Cerebellar nuclear complex (tissue), 1 donor: ENCODE results near the gene RMDN2.
"Not testable (repeated sequence)": the region's sequence is repeated elsewhere in the genome, so short reads cannot be mapped to it uniquely, and the experiment has no call there.

Experiments
- DNase-seq, 2 experiments: peaks; one replicate each; lab custom pipeline; 2025; lab: John Stamatoyannopoulos, UW

Gene RMDN2

DNA sequence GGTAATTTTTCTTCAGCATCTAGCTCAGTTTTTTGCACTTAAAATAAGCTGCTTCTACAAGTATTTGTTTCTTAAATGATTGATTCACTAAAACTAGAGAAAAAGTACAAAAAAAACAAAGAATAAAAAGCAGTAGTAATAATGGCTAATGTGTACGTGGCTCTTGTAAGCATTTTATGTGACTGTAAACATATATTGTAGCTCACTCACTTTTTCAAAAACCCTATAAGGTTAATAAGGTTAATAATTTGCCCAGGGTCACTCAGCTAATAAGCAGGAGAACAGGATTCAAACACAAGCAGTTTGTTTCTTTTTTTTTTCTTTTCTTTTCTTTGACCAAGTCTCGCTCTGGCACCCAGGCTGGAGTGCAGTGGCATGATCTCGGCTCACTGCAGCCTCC lies 67.5 kb downstream of the RMDN2 start:
- DNase-seq = no peak

DNA sequence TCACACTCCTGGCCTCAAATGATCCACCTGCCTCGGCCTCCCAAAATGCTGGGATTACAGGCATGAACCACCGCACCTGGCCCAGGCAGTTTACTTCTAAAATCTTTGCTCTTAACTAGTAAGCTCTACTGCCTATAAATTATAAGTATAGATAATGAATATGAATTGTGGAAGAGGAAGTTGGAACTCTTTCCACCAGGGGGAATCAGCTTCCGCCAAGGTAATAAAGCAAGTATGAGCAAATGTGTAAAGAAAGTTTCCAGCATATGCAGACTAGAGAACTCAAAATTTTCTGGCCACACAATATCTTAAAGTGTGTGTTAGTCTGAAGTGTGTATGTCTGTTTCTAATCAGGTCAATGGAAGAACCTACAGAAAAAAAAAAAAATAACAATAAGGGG lies 68.1 kb downstream of the RMDN2 start:
- DNase-seq = no peak

DNA sequence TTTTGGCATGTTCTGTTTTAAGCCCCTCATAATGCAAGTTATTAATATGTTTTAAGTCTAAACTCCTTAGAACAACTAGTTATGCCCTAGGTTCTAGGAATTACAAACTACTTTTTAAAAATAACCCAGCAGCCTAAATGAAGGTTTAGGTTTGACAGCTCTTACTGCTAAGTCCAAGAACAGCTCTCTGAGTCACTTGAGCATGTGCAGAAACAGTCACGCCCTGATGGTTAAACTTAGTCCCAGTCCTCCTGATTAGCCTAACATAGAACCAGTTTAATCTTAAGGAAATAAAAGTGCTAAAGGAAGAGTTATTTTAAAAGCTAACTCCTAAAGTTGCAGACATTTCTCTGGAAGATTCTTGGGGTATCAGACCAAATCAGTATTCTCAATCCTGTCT lies 72.5 kb downstream of the RMDN2 start:
- no peak for DNase-seq

DNA sequence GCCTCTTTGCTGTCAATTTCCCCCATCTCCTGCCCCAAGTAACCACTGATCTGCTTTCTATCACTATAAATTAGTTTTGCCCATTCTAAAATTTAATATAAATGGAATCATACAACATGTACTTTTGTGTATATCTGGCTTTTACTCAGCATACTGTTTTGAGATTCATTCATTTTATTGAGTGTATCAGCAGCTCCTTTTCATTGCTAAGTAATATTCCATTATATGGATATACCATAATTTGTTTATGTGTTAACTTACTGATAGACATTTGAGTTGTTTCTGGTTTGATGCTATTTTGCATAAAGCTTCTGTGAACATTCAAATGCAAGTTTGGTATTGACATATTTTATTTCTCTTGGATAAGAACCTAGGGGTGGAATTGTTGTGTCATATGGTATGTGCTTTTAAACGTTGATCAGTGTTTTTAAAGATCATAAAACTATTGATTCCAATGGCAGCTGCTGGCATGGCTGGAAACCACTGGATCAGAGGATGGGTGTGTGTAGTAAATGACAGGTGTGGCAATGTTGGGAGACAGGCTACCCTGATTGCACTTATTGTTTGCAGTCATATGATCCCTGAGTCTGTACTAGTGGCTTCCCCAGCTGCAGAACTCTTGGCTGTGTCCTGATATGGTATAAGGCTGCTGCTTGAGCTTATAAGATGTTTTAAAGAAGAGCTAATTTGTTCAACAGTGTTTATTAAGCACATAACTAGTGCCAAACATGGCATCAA lies 75.6 kb downstream of the RMDN2 start:
- DNase-seq = no peak

DNA sequence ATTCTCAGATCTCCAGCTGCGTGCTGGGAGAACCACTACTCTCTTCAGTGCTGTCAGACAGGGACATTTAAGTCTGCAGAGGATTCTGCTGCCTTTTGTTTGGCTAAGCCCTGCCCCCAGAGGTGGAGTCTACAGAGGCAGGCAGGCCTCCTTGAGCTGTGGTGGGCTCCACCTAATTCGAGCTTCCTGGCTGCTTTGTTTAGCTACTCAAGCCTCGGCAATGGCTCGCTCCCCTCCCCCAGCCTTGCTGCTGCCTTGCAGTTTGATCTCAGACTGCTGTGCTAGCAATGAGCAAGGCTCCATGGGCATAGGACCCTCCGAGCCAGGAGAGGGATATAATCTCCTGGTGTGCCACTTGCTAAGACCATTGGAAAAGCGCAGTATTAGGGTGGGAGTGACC lies 85.1 kb downstream of the RMDN2 start:
- not testable (repeated sequence) for DNase-seq

DNA sequence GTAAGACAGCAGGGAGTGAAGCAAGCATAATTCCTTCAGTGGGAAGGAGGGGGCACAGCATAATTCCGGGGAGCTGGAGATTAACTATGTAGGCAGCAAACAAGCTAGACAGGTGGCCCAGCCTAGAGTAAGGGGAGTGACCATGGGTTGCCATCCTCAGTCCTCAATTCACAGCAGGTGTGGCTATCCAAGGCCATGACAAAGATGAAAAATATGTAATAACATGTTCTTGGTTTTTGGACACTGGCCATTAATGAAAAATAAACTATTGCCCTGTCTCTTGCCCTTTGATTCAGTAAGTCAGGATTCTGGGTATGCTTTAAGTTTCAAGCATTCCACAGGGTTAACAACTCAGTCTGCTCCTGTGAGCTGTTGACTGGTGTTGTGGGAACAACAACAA lies 85.9 kb downstream of the RMDN2 start:
- DNase-seq = no peak

DNA sequence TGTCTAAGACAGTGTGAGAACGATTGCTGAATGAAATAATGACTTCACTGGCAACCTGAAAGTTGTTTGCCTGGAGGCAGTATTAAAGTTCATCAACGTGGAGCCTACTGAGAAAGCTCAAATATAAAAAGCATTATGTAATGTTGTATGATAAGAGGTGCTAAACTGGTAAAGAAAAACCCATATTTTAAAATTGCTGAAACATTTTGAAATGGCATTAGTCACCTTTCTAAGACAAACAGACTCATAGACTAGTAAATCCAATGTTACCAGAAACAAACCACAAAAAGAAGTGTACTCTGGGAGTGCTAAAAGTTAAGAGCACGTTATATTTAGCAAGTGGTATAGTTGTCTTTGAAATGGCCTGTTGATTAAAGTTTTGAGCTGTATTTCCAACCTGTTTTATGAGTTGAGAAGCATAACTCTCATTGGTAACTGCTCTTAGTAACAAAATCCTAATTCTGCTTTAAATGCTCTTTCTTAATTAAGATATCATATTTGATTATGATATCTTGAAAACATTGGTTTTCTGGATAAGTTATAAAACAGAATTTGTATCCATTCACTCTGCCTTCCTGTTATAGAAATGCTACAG lies 88.2 kb downstream of the RMDN2 start:
- no peak for DNase-seq

DNA sequence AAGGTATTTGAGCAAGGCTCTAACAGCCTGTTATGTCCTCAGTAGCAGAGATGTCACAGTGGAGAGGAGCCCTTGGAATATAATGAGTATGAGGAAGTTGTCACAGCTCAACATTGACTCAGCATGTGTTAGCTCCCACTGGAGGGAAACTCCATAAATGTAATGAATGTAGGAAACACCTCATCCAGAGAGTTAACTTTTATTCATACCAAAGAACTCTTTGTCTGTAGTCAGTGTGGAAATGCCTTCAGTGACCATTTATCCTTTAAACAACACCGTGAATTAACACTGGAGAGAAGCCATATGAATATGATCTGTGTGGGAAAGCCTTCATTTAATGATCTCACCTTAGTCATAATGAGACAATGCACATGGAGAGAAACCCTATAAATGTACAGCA lies 91.1 kb downstream of the RMDN2 start:
- no peak for DNase-seq

DNA sequence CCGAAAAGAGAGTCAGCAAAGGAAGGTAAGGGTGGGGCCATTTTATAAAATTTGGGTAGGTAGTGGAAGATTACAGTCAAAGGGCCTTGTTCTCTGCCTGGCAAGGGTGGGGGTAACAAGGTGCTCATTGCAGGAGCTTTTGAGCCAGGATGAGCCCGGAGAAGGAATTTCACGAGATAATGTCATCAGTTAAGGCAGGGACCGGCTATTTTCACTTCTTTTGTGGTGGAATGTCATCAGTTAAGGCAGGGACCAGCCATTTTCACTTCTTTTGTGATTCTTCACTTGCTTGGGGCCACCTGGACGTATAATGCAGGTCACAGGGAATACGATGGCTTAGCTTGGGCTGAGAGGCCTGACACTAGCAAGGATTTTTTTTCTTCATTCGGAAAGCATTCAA lies 92.7 kb downstream of the RMDN2 start:
- no peak for DNase-seq

DNA sequence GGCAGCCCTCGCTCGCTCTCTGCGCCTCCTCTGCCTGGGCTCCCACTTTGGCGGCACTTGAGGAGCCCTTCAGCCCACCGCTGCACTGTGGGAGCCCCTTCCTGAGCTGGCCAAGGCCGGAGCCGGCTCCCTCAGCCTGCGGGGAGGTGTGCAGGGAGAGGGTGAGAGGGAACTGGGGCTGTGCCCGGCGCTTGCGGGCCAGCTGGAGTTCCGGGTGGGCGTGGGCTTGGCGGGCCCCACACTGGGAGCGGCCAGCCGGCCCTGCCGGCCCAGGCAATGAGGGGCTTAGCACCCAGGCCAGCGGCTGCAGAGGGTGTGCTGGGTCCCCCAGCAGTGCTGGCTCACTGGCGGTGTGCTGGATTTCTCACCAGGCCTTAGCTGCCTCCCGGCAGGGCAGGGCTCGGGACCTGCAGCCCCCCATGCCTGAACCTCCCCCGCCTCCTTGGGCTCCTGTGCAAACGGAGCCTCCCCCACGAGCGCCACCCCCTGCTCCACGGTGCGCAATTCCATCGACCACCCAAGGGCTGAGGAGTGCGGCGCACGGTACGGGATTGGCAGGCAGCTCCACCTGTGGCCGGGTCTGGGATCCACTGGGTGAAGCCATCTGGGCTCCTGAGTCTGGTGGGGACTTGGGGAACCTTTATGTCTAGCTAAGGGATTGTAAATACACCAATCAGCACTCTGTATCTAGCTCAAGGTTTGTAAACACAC lies 95.4 kb downstream of the RMDN2 start:
- DNase-seq = not testable (repeated sequence)

DNA sequence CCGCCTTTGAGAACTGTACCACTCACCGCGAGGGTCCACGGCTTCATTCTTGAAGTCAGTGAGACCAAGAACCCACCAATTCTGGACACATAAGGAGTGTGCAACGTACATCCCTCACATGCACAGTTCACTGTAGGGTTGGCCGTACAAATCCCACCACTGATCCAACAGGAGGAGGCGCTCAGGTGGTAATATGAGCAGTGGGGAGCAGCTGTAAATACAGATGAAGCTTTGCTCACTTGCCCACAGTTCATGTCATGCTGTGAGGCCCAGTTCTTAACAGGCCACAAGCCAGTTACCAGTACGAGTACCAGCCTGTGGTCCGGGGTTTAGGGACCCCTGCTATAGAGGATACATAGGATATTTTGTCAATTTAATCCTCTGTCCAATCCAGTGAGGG lies 96.5 kb downstream of the RMDN2 start:
- DNase-seq = no peak

DNA sequence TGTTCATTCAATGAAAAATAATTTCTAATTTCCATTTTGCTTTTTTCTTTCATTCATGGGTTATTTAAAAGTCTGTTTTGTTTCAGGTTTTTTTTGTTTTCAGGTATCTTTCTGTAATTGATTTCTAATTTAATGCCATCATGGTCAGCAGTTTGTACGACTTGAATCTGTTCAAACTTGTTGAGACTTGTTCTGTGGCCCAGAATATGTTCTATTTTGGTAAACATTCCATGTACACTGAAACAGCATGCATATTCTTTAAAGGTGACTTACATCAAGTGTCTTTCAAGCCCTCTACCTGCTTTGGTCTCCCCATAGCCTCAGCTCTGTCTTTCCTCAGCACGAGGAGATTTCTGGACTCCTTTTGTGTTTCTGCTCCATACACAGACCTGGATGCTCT lies 101.8 kb downstream of the RMDN2 start:
- DNase-seq = no peak

DNA sequence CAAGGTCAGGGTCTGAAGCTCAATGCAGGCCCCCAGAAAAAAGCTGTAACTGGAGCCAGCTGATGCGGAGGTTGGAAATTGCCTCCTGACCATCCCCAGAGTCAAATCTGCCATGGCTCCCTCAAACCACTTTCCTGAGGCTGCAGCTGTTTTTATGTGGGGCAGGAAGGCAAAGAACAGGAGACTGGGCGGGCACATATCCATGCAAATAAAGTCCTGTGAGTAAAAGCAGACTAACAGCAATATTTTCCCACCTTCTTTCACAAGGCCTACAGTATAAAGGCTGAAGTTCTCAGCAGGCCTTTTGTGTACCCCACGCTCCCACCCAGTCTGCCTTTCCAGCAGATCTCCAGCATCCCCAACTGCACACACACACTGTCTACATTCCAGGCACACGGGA lies 103.7 kb downstream of the RMDN2 start:
- DNase-seq = no peak

DNA sequence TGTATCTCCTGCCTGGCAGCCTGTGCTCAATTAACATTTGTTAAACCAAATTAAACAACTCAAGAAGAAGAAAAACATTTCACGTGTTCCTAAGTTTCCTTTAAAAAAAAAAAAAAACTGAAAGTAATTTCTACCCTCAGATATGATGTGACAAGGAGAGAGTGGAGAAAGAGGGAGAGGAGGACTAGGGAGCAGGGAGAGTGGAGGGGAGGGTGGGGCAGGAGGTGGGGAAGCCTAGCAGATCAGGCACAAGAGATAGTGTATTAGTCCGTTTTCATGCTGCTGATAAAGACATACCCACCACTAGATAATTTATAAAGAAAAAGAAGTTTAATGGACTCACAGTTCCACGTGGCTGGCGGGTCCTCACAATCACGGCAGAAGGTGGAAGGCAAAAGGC lies 104.4 kb downstream of the RMDN2 start:
- DNase-seq = no peak

DNA sequence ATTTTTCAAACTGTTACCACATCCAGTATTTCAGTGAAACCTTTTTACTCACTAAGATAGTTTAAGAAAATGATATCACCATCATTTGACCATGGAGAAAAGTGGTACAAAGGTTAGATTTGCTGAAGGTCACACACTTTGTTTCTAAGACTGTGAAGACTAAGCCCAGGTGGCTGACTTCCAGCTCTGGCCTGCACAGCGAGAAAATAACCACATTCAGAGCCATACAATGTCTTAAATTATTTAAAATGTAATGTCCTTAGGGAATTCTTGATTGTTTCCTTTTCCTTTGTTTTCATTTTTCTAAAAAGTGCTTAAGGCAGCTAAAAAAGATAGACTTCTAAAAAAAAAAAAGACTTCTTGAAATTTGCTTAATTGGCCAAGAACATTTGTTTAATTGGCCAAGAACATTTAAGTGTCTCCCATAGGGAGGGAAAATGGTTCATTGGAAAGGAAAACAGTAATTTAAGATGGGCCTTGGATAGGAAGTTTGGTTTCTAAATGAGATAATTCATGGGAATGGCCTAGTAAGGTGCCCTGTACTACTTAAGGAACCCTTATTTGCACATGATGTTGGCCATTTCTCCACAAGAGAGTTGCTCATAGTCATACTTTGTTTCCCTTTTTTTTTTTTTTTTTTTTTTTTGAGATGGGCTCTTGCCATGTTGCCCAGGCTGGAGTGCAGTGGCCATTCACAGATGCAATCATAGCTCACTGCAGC lies 105.7 kb downstream of the RMDN2 start:
- DNase-seq = no peak

DNA sequence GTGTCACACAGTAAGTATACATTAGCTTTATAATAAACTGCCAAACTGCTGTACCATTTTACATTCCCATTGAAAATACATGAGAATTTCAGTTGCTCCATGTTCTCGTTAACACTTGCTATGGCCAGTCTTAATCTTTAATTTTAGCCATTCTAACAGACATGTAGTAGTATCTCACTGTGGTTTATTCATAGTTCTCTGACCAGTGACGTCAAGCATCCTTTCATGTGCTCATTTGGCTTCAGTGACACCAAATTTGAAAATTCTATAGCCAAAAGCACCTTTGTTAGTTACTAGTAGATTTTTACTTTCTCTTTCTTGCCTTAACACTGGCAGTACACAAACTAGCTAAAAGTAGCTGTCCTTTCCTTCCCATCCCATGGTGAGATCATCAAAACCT lies 107.9 kb downstream of the RMDN2 start:
- no peak for DNase-seq

DNA sequence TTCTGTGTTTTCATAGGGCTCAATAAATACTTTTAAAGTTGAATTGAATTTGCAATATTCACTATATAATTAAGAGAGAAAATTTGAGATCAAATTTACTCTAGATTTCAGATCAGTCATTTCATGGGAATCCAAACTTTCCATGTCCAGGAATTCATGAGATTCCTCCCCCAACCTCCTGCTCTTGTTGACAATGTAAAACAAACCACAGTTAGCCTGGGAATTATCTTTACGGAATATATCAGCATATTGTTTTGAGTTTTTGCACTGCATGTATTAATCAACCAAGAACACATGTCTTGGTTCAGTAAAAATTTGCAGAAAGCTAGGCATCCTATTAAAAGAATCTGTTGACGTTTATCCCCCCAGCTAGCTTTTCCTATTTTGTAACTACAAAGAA lies 108.6 kb downstream of the RMDN2 start:
- DNase-seq = no peak

DNA sequence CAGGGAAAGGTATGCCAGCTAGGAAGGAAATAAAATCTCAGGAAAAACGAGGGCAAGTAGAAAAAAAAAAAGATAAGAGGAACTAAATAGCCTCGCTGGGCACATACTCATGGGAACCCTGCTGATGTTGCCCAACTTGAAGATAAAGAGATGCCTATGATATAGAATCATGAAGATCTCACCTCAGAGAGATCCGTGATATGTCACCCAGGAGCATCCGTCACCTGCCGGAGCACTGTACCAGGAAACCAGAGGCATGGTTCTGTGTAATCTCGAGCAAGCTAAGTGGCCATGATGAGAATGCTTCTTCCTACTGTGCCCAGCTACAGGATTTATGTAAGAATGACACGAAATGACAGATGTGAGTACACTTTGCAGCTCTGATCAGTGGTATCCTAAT lies 110.9 kb downstream of the RMDN2 start:
- no peak for DNase-seq

DNA sequence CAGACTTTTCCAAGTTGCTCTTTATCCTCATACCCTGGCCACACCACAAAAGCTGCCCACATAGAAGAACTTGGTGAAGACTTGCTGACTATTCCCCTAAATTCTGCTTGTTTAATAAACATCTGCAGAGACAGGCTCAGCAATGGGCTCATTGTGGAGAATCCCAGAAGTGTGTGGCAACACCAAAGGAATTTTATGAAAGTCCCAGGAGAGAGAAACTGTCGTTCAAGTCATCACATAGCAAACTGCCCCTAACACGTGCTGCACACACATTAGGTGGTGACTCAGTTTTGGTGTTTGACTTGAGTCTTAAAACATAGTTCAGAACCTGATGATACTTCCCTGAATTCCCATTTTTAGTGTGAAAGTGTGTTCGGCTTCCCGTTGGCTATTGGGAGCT lies 112.2 kb downstream of the RMDN2 start:
- DNase-seq = no peak

DNA sequence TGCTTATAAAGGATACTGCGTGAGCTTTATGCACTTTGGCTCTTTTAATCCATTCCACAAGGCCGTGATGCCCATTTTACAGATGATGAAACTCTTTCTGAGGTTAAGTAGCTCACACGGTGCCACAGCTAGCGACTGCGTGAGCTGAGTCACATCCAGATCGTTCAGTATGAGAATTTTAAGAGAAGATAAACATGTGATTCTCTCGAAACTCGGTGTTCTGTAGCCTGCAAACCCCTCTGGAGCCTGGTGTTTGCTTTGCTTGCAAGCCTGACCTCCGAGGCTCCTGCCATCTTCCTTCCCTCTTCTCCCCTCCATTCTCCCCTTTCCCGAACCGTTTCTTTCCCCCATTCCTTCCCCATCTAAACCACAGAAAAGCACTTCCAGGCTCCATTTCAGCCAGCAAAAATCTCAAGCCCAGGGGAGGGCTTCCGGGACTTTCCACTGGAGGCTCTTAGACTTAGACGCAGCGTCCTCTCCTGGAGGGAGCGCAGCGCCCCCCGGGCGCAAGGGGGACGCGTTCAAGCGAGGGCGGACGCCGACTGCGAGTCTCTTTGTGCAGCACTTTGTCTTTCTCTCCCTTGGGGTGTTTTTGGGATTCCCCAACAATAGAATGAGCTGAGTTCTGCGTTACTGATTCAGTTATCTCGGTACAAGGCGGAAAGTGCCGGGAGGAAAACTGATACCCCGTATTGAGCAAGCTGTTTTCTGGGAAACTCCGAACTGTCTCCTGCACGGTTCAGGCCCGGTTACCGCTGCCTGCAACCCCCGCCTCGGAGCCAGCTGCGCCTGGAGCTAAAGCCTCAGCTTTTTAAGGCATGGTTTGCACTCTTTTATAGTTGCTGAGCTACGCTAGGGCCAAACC lies 112.9 kb downstream of the RMDN2 start:
- DNase-seq = no peak

DNA sequence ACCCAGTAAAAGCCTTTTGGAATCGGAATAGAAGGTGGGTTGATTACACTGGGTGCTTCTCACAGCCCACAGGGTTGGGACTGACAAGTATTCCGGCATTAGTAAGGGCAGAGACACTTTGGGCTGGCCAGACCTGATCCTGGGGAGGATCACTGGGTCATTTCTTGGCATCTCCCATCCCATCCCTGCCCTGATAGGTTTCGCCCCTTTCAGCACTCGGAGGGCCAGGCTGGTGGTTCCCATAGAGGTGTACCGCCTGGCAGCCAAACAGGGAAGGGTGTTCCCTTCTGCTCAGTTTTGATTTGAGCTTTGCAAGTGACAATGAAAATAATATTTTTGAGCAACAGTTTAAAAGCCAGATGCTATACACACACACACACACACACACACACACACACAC lies 113.6 kb downstream of the RMDN2 start:
- DNase-seq = no peak
